Right cardiac atrium (tissue), 5 donors: ENCODE data around the gene DCP1B. TPM values are rescaled to one million over a fixed set of nuclear protein-coding genes. Genes with fewer than 3 reads are reported as not detected.

Source experiments
- ATAC-seq, 2 donors: fragments of 200-7000 bp; cut with Tn5 transposase; one replicate each; pipeline versions ENCODE4 v1.8.0 to v1.9.1; 2020; ENCODE audit warnings: moderate library complexity in 2 of 2, mild to moderate bottlenecking in 1 of 2
- DNase-seq, 3 donors: peaks; one replicate each; pipeline ENCODE4 v3.0.0-alpha.2; 2020
- H3K27ac ChIP-seq: one replicate; pipeline ENCODE4 v1.5.1; 2013; ENCODE audit warnings: mild to moderate bottlenecking, low read length, control low read depth, moderate library complexity
- H3K27me3 ChIP-seq: one replicate; pipeline ENCODE4 v1.6.1; 2013; ENCODE audit not compliant: control insufficient read depth, insufficient read depth
- H3K4me1 ChIP-seq: one replicate; pipeline ENCODE4 v1.6.1; 2013; ENCODE audit warnings: low read length; ENCODE audit not compliant: control insufficient read depth, insufficient read depth
- H3K4me3 ChIP-seq: one replicate; pipeline ENCODE4 v1.5.1; 2013; ENCODE audit warnings: low read length, control low read depth
- H3K9me3 ChIP-seq: one replicate; pipeline ENCODE4 v1.6.1; 2013; ENCODE audit warnings: low read length; ENCODE audit not compliant: control insufficient read depth
- WGBS: extraction: QIAGEN DNeasy Blood & Tissue Kit; methylation state at CpG from one replicate; pipeline ENCODE4 v1.1.7; 2013; 5-methylcytosine and 5-hydroxymethylcytosine counted together
- intact Hi-C, 4 donors: fragments of 100-400 bp; cut with DNase I; formaldehyde crosslinking; loops; one replicate each; pipeline versions ENCODE4 v1.11.0 to v1.14.0; 2022 to 2023
- polyA plus RNA-seq: library from polyadenylated mRNA; stranded (reverse); fragments of 200-250 nt; gene quantifications from one replicate; pipeline ENCODE4 v1.2.3, GENCODE V29; 2013
- total RNA-seq, 4 donors: library from RNA; stranded (reverse); fragmentation: NEBNext Ultra II Directional; extraction: Animal tissue kit (Norgen Biotek cat#: 25700); gene quantifications; one replicate each; pipeline ENCODE4 v1.2.1, GENCODE V29; 2021
- donor health status: healthy with polysubstance abuse.
- donor health status: DM: no; HTN: yes; CAD: no.
- donor health status: DM: no; HTN: no; CAD: no.
- donor health status: DM: no; HTN: yes; CAD: no; lungs with severe emphysema.
- donor health status: DM: yes; HTN: yes; CAD: no.

Gene DCP1B
- total and polyA plus RNA-seq, 5 donors = 3.4 to 4.8 (median 3.5) TPM

- no peak for DNase-seq
- H3K27ac ChIP-seq = peak overlapping the region; percentile 61
- no peak overlapping the region for H3K4me3 ChIP-seq
- H3K9me3 ChIP-seq = no peaks in the 10 kb centered on the region
- H3K4me1 ChIP-seq = peaks cover 10% of the 10 kb centered on the region
- H3K27me3 ChIP-seq = no peaks in the 10 kb centered on the region
- peak in 1 of 2 donors; percentile 35 for ATAC-seq
- 49% methylated on average over 12 of the region's 12 CpGs for WGBS
- intact Hi-C loops = no loop called here
Measured at GRCh38 chr12:2017546-2018337, 13.5 kb upstream of the DCP1B start.

- H3K4me1 ChIP-seq = peaks cover 10% of the 10 kb centered on the region
Measured at GRCh38 chr12:2016862-2017545, 12.7 kb upstream of the DCP1B start.

GRCh38 chr12:2014231-2014630, 10.0 kb upstream of the DCP1B start:
- ATAC-seq (no peak), DNase-seq (no peak)
- Histone ChIP-seq H3K4me3 (no peak overlapping the region), H3K27me3 (no peaks in the 10 kb centered on the region), H3K4me1 (peaks cover 10% of the 10 kb centered on the region), H3K27ac (peak overlapping the region; percentile 76), H3K9me3 (no peaks in the 10 kb centered on the region)
- WGBS = 71% methylated on average over 4 of the region's 4 CpGs
- intact Hi-C loops = no loop called here

More at GRCh38 chr12:2016862-2017545, 12.7 kb upstream of the DCP1B start:
- no peaks in the 10 kb centered on the region for H3K27me3 ChIP-seq
- ATAC-seq = no peak
- no peak for DNase-seq
- H3K4me3 ChIP-seq = no peak overlapping the region
- H3K9me3 ChIP-seq = no peaks in the 10 kb centered on the region
- peak overlapping the region; percentile 6 for H3K27ac ChIP-seq
- intact Hi-C loops = no loop called here
- WGBS = 87% methylated on average over 9 of the region's 9 CpGs

- Histone ChIP-seq H3K4me1 (peaks cover 10% of the 10 kb centered on the region), H3K27me3 (no peaks in the 10 kb centered on the region), H3K27ac (peak overlapping the region; percentile 90), H3K4me3 (no peak overlapping the region), H3K9me3 (no peaks in the 10 kb centered on the region)
- peak; percentile 62 to 83 (median 80) for DNase-seq
- ATAC-seq = peak; percentile 89 to 96
- intact Hi-C loops = no loop called here
- WGBS = 13% methylated on average over 4 of the region's 4 CpGs
Measured at GRCh38 chr12:2013527-2014223, 9.4 kb upstream of the DCP1B start.

- WGBS = 76% methylated on average over 3 of the region's 3 CpGs
- no peak overlapping the region for H3K27ac ChIP-seq
Measured at GRCh38 chr12:2013086-2013485, 8.8 kb upstream of the DCP1B start.

GRCh38 chr12:2011643-2012607, 7.7 kb upstream of the DCP1B start:
- DNase-seq (no peak), ATAC-seq (no peak)
- Histone ChIP-seq H3K27ac (no peak overlapping the region), H3K9me3 (no peaks in the 10 kb centered on the region), H3K27me3 (no peaks in the 10 kb centered on the region), H3K4me3 (no peak overlapping the region), H3K4me1 (peaks cover 8% of the 10 kb centered on the region)
- intact Hi-C loops = no loop called here
- WGBS = 74% methylated on average over 7 of the region's 7 CpGs

More at GRCh38 chr12:2013086-2013485, 8.8 kb upstream of the DCP1B start:
- Histone ChIP-seq H3K27me3 (no peaks in the 10 kb centered on the region), H3K9me3 (no peaks in the 10 kb centered on the region), H3K4me1 (peaks cover 8% of the 10 kb centered on the region), H3K4me3 (no peak overlapping the region)
- intact Hi-C loops = no loop called here
- DNase-seq = no peak
- no peak for ATAC-seq

GRCh38 chr12:2009623-2010022, 5.4 kb upstream of the DCP1B start:
- H3K4me3 ChIP-seq = no peak overlapping the region
- H3K27ac ChIP-seq = no peak overlapping the region
- 51% methylated on average over 1 of the region's 1 CpG for WGBS
- peaks cover 6% of the 10 kb centered on the region for H3K4me1 ChIP-seq
- DNase-seq (no peak), ATAC-seq (no peak)
- no peaks in the 10 kb centered on the region for H3K9me3 ChIP-seq
- intact Hi-C loops = no loop called here
- no peaks in the 10 kb centered on the region for H3K27me3 ChIP-seq

GRCh38 chr12:2008677-2009076, 4.4 kb upstream of the DCP1B start:
- ATAC-seq (no peak), DNase-seq (no peak)
- Histone ChIP-seq H3K4me3 (no peak overlapping the region), H3K27me3 (no peaks in the 10 kb centered on the region), H3K9me3 (no peaks in the 10 kb centered on the region), H3K4me1 (peaks cover 2% of the 10 kb centered on the region), H3K27ac (no peak overlapping the region)
- intact Hi-C loops = no loop called here
- WGBS = 83% methylated on average over 5 of the region's 5 CpGs

- peak overlapping the region; percentile 66 for H3K27ac ChIP-seq
- ATAC-seq (peak; percentile 3 to 53), DNase-seq (no peak)
- peaks cover 2% of the 10 kb centered on the region for H3K4me1 ChIP-seq
- H3K4me3 ChIP-seq = peak overlapping the region; percentile 69
- WGBS = under 1% methylated on average over 13 of the region's 13 CpGs
- intact Hi-C loops = no loop called here
- no peaks in the 10 kb centered on the region for H3K9me3 ChIP-seq
- no peaks in the 10 kb centered on the region for H3K27me3 ChIP-seq
Measured at GRCh38 chr12:2003676-2004112, 563 bp downstream of the DCP1B start.

- ATAC-seq = peak in 1 of 2 donors; percentile 18
- 93% methylated on average over 4 of the region's 4 CpGs for WGBS
- intact Hi-C loops = no loop called here
- no peak overlapping the region for H3K27ac ChIP-seq
- no peaks in the 10 kb centered on the region for H3K9me3 ChIP-seq
- no peak for DNase-seq
- H3K27me3 ChIP-seq = no peaks in the 10 kb centered on the region
- H3K4me1 ChIP-seq = peaks cover 8% of the 10 kb centered on the region
- no peak overlapping the region for H3K4me3 ChIP-seq
Measured at GRCh38 chr12:1995205-1995896, 8.9 kb downstream of the DCP1B start.
